A673 (cell line): ENCODE results near the gene MAP2K5. TPM values are rescaled to one million over a fixed set of nuclear protein-coding genes. Genes with fewer than 3 reads are reported as not detected.
"Not testable (repeated sequence)": the region's sequence is repeated elsewhere in the genome, so short reads cannot be mapped to it uniquely, and the experiment has no call there.

Experiments
- BruUV-seq: library from RNA; stranded (reverse); fragments of 400-500 nt; replicated peaks from 2 replicates; lab custom pipeline; 2021; lab: Mats Ljungman, UMichigan
- CTCF ChIA-PET: fragments of 300-600 bp; sonication (Branson Sonifier 250); formaldehyde crosslinking; loops from one replicate; lab custom pipeline; 2022; ENCODE audit warnings: antibody characterized with exemption; lab: Charles Lee
- POLR2A ChIA-PET: fragments of 300-600 bp; sonication (Branson Sonifier 250); formaldehyde crosslinking; loops from one replicate; lab custom pipeline; 2022; ENCODE audit warnings: antibody characterized with exemption; ENCODE audit not compliant: low non-redundant PET; lab: Charles Lee
- DNase-seq: peaks from one replicate; pipeline ENCODE4 v3.0.0-alpha.2; 2015; ENCODE audit warnings: low spot score
- H3K27ac ChIP-seq: fragments of 200-600 bp; sonication (generic); 2 replicates; pipeline ENCODE4 v1.5.1; 2016; ENCODE audit warnings: mixed run types, low read depth, mild to moderate bottlenecking, mixed read lengths, antibody characterized with exemption, low read length; ENCODE audit not compliant: poor library complexity, severe bottlenecking
- H3K27me3 ChIP-seq: fragments of 200-600 bp; sonication (generic); replicated peaks from 2 replicates; pipeline ENCODE4 v1.6.1; 2017; ENCODE audit warnings: mixed run types, low read depth, mild to moderate bottlenecking, mixed read lengths, antibody characterized with exemption, low read length; ENCODE audit not compliant: insufficient read depth, poor library complexity
- H3K36me3 ChIP-seq: fragments of 200-600 bp; sonication (generic); 2 replicates; pipeline ENCODE4 v1.6.1; 2016; ENCODE audit warnings: mixed run types, mild to moderate bottlenecking, mixed read lengths, antibody characterized with exemption, low read length; ENCODE audit not compliant: insufficient read depth, poor library complexity, severe bottlenecking
- H3K4me1 ChIP-seq: fragments of 200-600 bp; sonication (generic); 2 replicates; pipeline ENCODE4 v1.6.1; 2017; ENCODE audit warnings: mixed run types, mild to moderate bottlenecking, mixed read lengths, antibody characterized with exemption, low read length; ENCODE audit not compliant: insufficient read depth, poor library complexity, severe bottlenecking
- H3K4me3 ChIP-seq: fragments of 200-600 bp; sonication (generic); 2 replicates; pipeline ENCODE4 v1.5.1; 2016; ENCODE audit warnings: low read depth, mixed run types, mild to moderate bottlenecking, mixed read lengths, low read length; ENCODE audit not compliant: poor library complexity, severe bottlenecking
- H3K9me3 ChIP-seq: fragments of 200-600 bp; sonication (generic); 2 replicates; pipeline ENCODE4 v1.6.1; 2016; ENCODE audit warnings: mixed run types, low read depth, mild to moderate bottlenecking, mixed read lengths, antibody characterized with exemption, low read length; ENCODE audit not compliant: poor library complexity, severe bottlenecking
- EZH2 ChIP-seq: fragments of 200-600 bp; sonication (generic); IDR thresholded peaks from 2 replicates; pipeline ENCODE4 v1.6.1; 2017; ENCODE audit warnings: borderline replicate concordance, low read depth, mild to moderate bottlenecking, mixed read lengths, antibody characterized with exemption, low read length; ENCODE audit not compliant: poor library complexity, severe bottlenecking
- intact Hi-C: fragments of 100-400 bp; cut with micrococcal nuclease; formaldehyde crosslinking; loops from one replicate; pipeline ENCODE4 v1.10.0; 2022; ENCODE audit not compliant: unreplicated experiment
- total RNA-seq: library from RNA; stranded (reverse); gene quantifications from 2 replicates; pipeline ENCODE4 v1.2.3, GENCODE V29; 2021
- TF ChIP-seq, protein P1 (sequence below): fragments of 300-800, 200-600 bp; sonication (generic); conservative IDR thresholded peaks from 2 replicates; pipeline ENCODE4 v1.5.1; 2017; ENCODE audit warnings: low read depth, mild to moderate bottlenecking, antibody characterized with exemption, low read length, moderate library complexity, mixed read lengths

The MAP2K5 gene
- total RNA-seq, 1 experiment from 2014 or later, result 62.8 TPM

DNA sequence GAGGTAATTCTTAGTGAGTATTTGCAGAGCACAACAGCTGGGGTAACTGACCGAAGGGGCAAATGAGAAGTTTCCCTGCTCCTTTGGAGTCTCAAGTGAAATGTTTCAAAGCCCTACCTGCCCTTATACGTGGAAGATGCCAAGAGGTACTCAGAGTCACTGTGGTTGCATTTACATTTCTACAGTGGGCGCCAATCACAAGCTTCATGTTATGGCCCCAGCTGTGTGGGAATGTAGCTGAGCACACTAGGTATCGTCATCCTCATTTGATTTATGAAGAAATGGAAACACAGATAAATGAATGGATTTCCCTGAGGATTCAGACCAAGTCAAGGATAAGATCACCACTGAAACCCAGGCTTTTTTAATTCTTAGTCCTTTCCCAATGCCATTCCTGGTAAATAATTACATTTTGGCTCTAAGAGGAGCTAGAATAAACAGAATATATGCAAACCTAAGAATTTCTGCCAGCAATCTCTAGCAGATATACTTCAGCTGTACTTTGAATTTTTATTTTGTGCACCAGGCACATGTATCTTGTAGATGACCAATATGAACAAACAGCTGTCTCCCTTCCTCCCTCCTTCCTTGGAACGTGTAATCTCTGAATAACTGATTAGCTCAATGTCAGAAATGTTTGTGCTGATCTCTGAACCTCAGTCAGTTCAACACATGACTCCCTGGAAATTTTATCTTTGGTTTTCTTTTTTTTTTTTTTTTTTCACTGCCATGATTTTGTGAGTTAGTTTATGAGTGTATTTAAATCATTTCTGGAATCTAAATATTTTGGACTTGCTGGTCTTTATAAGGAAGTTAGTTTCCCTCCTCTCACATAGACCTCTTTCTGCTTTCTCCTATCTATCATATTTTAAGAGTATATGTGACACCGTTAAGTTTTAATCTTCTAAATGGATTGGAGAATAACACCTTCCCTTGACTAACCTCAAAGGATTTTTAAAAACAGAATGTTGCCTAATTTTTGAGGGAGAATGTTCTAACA lies 69.2 kb downstream of the MAP2K5 start:
- H3K36me3 ChIP-seq, result no peaks in the 10 kb centered on the region
- CTCF ChIA-PET, result no interaction called here
- POLR2A ChIA-PET, result interaction anchor here (0.6 kb wide), 1 partner anchor 207 kb away, joined by 11 read pairs; no protein-coding TSS in a partner anchor
- TF ChIP-seq, protein P1, sequence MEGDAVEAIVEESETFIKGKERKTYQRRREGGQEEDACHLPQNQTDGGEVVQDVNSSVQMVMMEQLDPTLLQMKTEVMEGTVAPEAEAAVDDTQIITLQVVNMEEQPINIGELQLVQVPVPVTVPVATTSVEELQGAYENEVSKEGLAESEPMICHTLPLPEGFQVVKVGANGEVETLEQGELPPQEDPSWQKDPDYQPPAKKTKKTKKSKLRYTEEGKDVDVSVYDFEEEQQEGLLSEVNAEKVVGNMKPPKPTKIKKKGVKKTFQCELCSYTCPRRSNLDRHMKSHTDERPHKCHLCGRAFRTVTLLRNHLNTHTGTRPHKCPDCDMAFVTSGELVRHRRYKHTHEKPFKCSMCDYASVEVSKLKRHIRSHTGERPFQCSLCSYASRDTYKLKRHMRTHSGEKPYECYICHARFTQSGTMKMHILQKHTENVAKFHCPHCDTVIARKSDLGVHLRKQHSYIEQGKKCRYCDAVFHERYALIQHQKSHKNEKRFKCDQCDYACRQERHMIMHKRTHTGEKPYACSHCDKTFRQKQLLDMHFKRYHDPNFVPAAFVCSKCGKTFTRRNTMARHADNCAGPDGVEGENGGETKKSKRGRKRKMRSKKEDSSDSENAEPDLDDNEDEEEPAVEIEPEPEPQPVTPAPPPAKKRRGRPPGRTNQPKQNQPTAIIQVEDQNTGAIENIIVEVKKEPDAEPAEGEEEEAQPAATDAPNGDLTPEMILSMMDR, result no peak
- H3K4me3 ChIP-seq, result no peak overlapping the region
- no peak overlapping the region for H3K27ac ChIP-seq
- no peaks in the 10 kb centered on the region for H3K4me1 ChIP-seq
- intact Hi-C loops, result no loop called here
- no peak for DNase-seq
- no peaks in the 10 kb centered on the region for H3K27me3 ChIP-seq
- BruUV-seq, result no TSS peak
- no peaks in the 10 kb centered on the region for H3K9me3 ChIP-seq

DNA sequence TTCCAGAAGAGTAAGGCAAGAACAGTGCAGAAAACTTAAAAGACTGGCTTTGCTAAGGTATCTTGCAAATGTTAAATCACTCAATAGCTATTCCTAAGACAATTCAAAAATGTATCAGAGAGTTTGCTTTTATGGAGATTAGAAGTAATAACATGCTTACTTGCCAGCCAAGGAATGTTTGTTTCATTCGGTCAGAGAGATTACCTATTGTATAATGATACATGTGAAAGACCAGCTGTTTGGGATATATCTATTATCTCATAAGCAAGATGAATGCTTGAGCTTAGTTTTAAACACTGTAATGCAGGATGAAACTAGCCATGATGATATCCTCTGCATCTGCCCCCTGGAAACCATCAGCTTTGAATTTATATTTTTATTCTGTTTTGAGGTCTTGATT lies 70.7 kb downstream of the MAP2K5 start:
- intact Hi-C loops, result no loop called here
- POLR2A ChIA-PET, result no interaction called here
- no peak for DNase-seq
- Histone ChIP-seq H3K27me3 (no peaks in the 10 kb centered on the region), H3K4me1 (no peaks in the 10 kb centered on the region), H3K9me3 (no peaks in the 10 kb centered on the region), H3K27ac (no peak overlapping the region), H3K36me3 (no peaks in the 10 kb centered on the region), H3K4me3 (no peak overlapping the region)
- CTCF ChIA-PET, result no interaction called here
- TF ChIP-seq, protein P1, result no peak
- no peak for TF ChIP-seq EZH2
- no TSS peak for BruUV-seq

DNA sequence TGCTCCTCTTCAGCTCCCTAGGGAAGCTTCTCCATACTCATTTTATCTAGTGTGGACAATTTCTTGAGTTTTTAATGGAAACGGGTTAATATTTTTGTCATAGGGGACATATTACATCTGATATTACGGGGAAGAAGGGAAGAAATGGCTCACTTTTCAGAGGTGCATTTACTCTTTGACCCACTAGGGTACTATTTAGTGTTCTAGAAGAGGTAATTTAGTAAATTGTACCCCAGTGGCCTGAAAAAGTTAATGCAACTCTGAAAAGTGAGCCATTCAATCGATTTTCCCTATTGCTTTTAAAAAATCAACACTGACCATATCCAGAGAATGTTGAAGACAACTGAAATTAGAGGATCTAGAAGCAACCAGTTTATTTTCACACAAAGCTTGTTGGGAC lies 71.2 kb downstream of the MAP2K5 start:
- Histone ChIP-seq H3K36me3 (no peaks in the 10 kb centered on the region), H3K9me3 (no peaks in the 10 kb centered on the region), H3K27ac (no peak overlapping the region), H3K4me1 (no peaks in the 10 kb centered on the region), H3K4me3 (no peak overlapping the region), H3K27me3 (no peaks in the 10 kb centered on the region)
- POLR2A ChIA-PET, result no interaction called here
- BruUV-seq, result no TSS peak
- DNase-seq, result no peak
- TF ChIP-seq, protein P1, result peak; percentile 14; the same call in 1 of the 2 replicates
- TF ChIP-seq EZH2, result no peak
- CTCF ChIA-PET, result no interaction called here
- intact Hi-C loops, result no loop called here

DNA sequence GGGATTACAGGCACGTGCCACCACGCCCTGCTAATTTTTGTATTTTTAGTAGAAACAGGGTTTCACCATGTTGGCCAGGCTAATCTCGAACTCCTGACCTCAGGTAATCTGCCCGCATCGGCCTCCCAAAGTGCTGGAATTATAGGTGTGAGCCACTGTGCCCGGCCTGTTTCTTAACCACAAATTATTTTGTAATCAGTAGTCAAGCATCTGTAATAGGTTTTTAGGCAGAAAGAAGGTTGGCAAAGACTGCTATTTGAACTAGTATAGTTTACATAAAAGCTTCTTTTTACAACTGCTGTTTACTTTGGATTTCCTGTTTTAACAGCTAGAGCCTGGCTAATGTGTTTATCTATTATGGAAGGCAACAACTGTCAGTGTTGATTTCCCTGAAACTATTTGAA lies 72.6 kb downstream of the MAP2K5 start:
- DNase-seq, H3K9me3 ChIP-seq, H3K4me3 ChIP-seq, H3K4me1 ChIP-seq, POLR2A ChIA-PET, H3K36me3 ChIP-seq, H3K27ac ChIP-seq, CTCF ChIA-PET, intact Hi-C loops, BruUV-seq, H3K27me3 ChIP-seq: not testable (repeated sequence)
